IPS-NIHi7 (cell line): ENCODE results near the gene RAB8B.
"Not testable (repeated sequence)": the region's sequence is repeated elsewhere in the genome, so short reads cannot be mapped to it uniquely, and the experiment has no call there.

Experiments used
- DNase-seq: peaks from one replicate; pipeline ENCODE4 v3.0.0; 2012; ENCODE audit warnings: mixed read lengths; ENCODE audit errors: extremely low spot score

The RAB8B gene

GRCh38 chr15:63237086-63237485 lies 47.7 kb downstream of the RAB8B start:
- DNase-seq, result not testable (repeated sequence)

GRCh38 chr15:63238171-63238570 lies 48.8 kb downstream of the RAB8B start:
- no peak for DNase-seq

GRCh38 chr15:63238796-63239195 lies 49.4 kb downstream of the RAB8B start:
- DNase-seq, result no peak

- no peak for DNase-seq
Measured at GRCh38 chr15:63240109-63240508, 50.7 kb downstream of the RAB8B start.

- DNase-seq, result no peak
Measured at GRCh38 chr15:63241316-63241715, 51.9 kb downstream of the RAB8B start.

GRCh38 chr15:63243101-63243500 lies 53.7 kb downstream of the RAB8B start:
- no peak for DNase-seq

GRCh38 chr15:63243776-63244175 lies 54.4 kb downstream of the RAB8B start:
- DNase-seq, result no peak

- no peak for DNase-seq
Measured at GRCh38 chr15:63244399-63244798, 55.0 kb downstream of the RAB8B start.

GRCh38 chr15:63244976-63245645 lies 55.7 kb downstream of the RAB8B start:
- DNase-seq, result no peak

GRCh38 chr15:63246691-63247469 lies 57.5 kb downstream of the RAB8B start:
- DNase-seq, result no peak

- no peak for DNase-seq
Measured at GRCh38 chr15:63250312-63250965, 61.0 kb downstream of the RAB8B start.

GRCh38 chr15:63251701-63252100 lies 62.3 kb downstream of the RAB8B start:
- no peak for DNase-seq

- DNase-seq, result no peak
Measured at GRCh38 chr15:63252292-63252691, 62.9 kb downstream of the RAB8B start.

- no peak for DNase-seq
Measured at GRCh38 chr15:63254991-63255390, 65.6 kb downstream of the RAB8B start.

- peak; percentile 50 for DNase-seq
Measured at GRCh38 chr15:63255489-63255990, 66.1 kb downstream of the RAB8B start.

GRCh38 chr15:63256433-63257274 lies 67.2 kb downstream of the RAB8B start:
- peak; percentile 66 for DNase-seq

GRCh38 chr15:63258658-63259057 lies 69.3 kb downstream of the RAB8B start:
- no peak for DNase-seq

- DNase-seq, result no peak
Measured at GRCh38 chr15:63260791-63261190, 71.4 kb downstream of the RAB8B start.

GRCh38 chr15:63261311-63261710 lies 71.9 kb downstream of the RAB8B start:
- DNase-seq, result no peak

GRCh38 chr15:63263519-63263918 lies 74.1 kb downstream of the RAB8B start:
- no peak for DNase-seq

GRCh38 chr15:63264688-63265293 lies 75.4 kb downstream of the RAB8B start:
- DNase-seq, result no peak
